H9 (cell line): Measurements from ENCODE around the gene BAIAP2. TPM values are rescaled to one million over a fixed set of nuclear protein-coding genes. Genes with fewer than 3 reads are reported as not detected.

Experiments
- DNase-seq: peaks from one replicate; pipeline ENCODE4 v3.0.0-alpha.2; 2017
- H2AFZ ChIP-seq: one replicate; pipeline ENCODE4 v1.6.1; 2013; ENCODE audit warnings: mild to moderate bottlenecking, low read length, control low read depth, moderate library complexity
- H2AK5ac ChIP-seq: 2 replicates; pipeline ENCODE4 v1.6.1; 2013; ENCODE audit warnings: low read length, control low read depth, mixed read lengths; ENCODE audit not compliant: insufficient read length
- H2BK120ac ChIP-seq: one replicate; pipeline ENCODE4 v1.6.1; 2013; ENCODE audit warnings: low read depth, mild to moderate bottlenecking, low read length, control low read depth, inconsistent platforms; ENCODE audit not compliant: poor library complexity, severe bottlenecking
- H2BK12ac ChIP-seq: 2 replicates; pipeline ENCODE4 v1.6.1; 2013; ENCODE audit warnings: low read length, control low read depth, mixed read lengths, low read depth; ENCODE audit not compliant: insufficient read length
- H2BK15ac ChIP-seq: 2 replicates; pipeline ENCODE4 v1.6.1; 2013; ENCODE audit warnings: low read depth, low read length, control low read depth
- H2BK20ac ChIP-seq: one replicate; pipeline ENCODE4 v1.6.1; 2013; ENCODE audit warnings: low read depth, mild to moderate bottlenecking, low read length, control low read depth, inconsistent platforms; ENCODE audit not compliant: poor library complexity, severe bottlenecking
- H2BK5ac ChIP-seq: 2 replicates; pipeline ENCODE4 v1.6.1; 2013; ENCODE audit warnings: low read length, control low read depth, mixed read lengths; ENCODE audit not compliant: insufficient read length
- H3K14ac ChIP-seq: 2 replicates; pipeline ENCODE4 v1.6.1; 2013; ENCODE audit warnings: low read length, control low read depth; ENCODE audit not compliant: insufficient read depth
- H3K18ac ChIP-seq: 2 replicates; pipeline ENCODE4 v1.6.1; 2013; ENCODE audit warnings: low read depth, mild to moderate bottlenecking, mixed read lengths, low read length, control low read depth; ENCODE audit not compliant: insufficient read length
- H3K23ac ChIP-seq: 2 replicates; pipeline ENCODE4 v1.6.1; 2013; ENCODE audit warnings: low read length, control low read depth, mixed read lengths, low read depth; ENCODE audit not compliant: insufficient read length
- H3K23me2 ChIP-seq: 2 replicates; pipeline ENCODE4 v1.6.1; 2013; ENCODE audit warnings: low read depth, mild to moderate bottlenecking, mixed read lengths, low read length, control low read depth; ENCODE audit not compliant: insufficient read length, poor library complexity, severe bottlenecking
- H3K27ac ChIP-seq: 2 replicates; pipeline ENCODE4 v1.5.1; 2013; ENCODE audit warnings: low read length, control low read depth, mixed read lengths, low read depth; ENCODE audit not compliant: insufficient read length
- H3K27me3 ChIP-seq: 2 replicates; pipeline ENCODE4 v1.6.1; 2013; ENCODE audit warnings: low read length, control low read depth, inconsistent platforms; ENCODE audit not compliant: insufficient read depth
- H3K4ac ChIP-seq: 2 replicates; pipeline ENCODE4 v1.6.1; 2013; ENCODE audit warnings: low read depth, mild to moderate bottlenecking, control low read depth, inconsistent platforms, low read length, moderate library complexity
- H3K4me1 ChIP-seq: 2 replicates; pipeline ENCODE4 v1.6.1; 2013; ENCODE audit warnings: low read length, control low read depth, inconsistent platforms; ENCODE audit not compliant: insufficient read depth
- H3K4me2 ChIP-seq: 2 replicates; pipeline ENCODE4 v1.6.1; 2013; ENCODE audit warnings: low read length, control low read depth, mixed read lengths; ENCODE audit not compliant: insufficient read length, insufficient read depth
- H3K56ac ChIP-seq: 2 replicates; pipeline ENCODE4 v1.6.1; 2013; ENCODE audit warnings: low read depth, mild to moderate bottlenecking, mixed read lengths, low read length, control low read depth; ENCODE audit not compliant: insufficient read length
- H3K79me1 ChIP-seq: 2 replicates; pipeline ENCODE4 v1.6.1; 2013; ENCODE audit warnings: low read depth, mild to moderate bottlenecking, moderate library complexity, low read length, control low read depth, inconsistent platforms; ENCODE audit not compliant: insufficient read depth, poor library complexity, severe bottlenecking
- H3K79me2 ChIP-seq: 2 replicates; pipeline ENCODE4 v1.6.1; 2013; ENCODE audit warnings: low read length, control low read depth, inconsistent platforms; ENCODE audit not compliant: insufficient read depth
- H3K9ac ChIP-seq: 2 replicates; pipeline ENCODE4 v1.6.1; 2013; ENCODE audit warnings: low read length, control low read depth, mixed read lengths; ENCODE audit not compliant: insufficient read length; ENCODE audit errors: extremely low read depth
- H3K9me3 ChIP-seq: one replicate; pipeline ENCODE4 v1.6.1; 2013; ENCODE audit warnings: low read depth, low read length, inconsistent platforms; ENCODE audit not compliant: control insufficient read depth
- H3T11ph ChIP-seq: one replicate; pipeline ENCODE4 v1.6.1; 2013; ENCODE audit warnings: mild to moderate bottlenecking, low read length, control low read depth, inconsistent platforms
- H4K20me1 ChIP-seq: one replicate; pipeline ENCODE4 v1.6.1; 2013; ENCODE audit not compliant: control insufficient read depth, insufficient read length, insufficient read depth
- H4K5ac ChIP-seq: 2 replicates; pipeline ENCODE4 v1.6.1; 2013; ENCODE audit warnings: low read depth, mild to moderate bottlenecking, mixed read lengths, low read length, control low read depth; ENCODE audit not compliant: insufficient read length
- H4K8ac ChIP-seq: replicated peaks from 2 replicates; pipeline ENCODE4 v1.6.1; 2013; ENCODE audit warnings: low read length, control low read depth, mixed read lengths, low read depth; ENCODE audit not compliant: insufficient read length
- H4K91ac ChIP-seq: 2 replicates; pipeline ENCODE4 v1.6.1; 2013; ENCODE audit warnings: low read depth, mild to moderate bottlenecking, moderate library complexity, mixed read lengths, low read length, control low read depth; ENCODE audit not compliant: insufficient read length
- H3K27ac Mint-ChIP-seq, 3 experiments: 2 replicates in 2 of 3; 3 replicates in 1 of 3; pipeline ENCODE4 v1.8.0; 2020 to 2021; ENCODE audit warnings: mixed read lengths in 3 of 3, mild to moderate bottlenecking in 1 of 3, moderate library complexity in 1 of 3
- H3K27me3 Mint-ChIP-seq: 2 replicates; pipeline ENCODE4 v1.8.0; 2021; ENCODE audit warnings: low read depth, mild to moderate bottlenecking, moderate library complexity, mixed read lengths
- H3K36me3 Mint-ChIP-seq, 3 experiments: 2 replicates in 2 of 3; 3 replicates in 1 of 3; pipeline ENCODE4 v1.8.0; 2020 to 2021; ENCODE audit warnings: low read depth in 3 of 3, mixed read lengths in 3 of 3; ENCODE audit not compliant: insufficient read depth in 1 of 3
- H3K4me1 Mint-ChIP-seq, 2 experiments: 2 replicates each; pipeline ENCODE4 v1.8.0; 2020; ENCODE audit warnings: mixed read lengths in 2 of 2
- H3K4me3 Mint-ChIP-seq, 2 experiments: 2 replicates in 1 of 2; 3 replicates in 1 of 2; pipeline ENCODE4 v1.8.0; 2020 to 2021; ENCODE audit warnings: mild to moderate bottlenecking in 2 of 2, mixed read lengths in 2 of 2, moderate library complexity in 1 of 2
- H3K9me3 Mint-ChIP-seq, 2 experiments: 2 replicates in 1 of 2; 3 replicates in 1 of 2; pipeline ENCODE4 v1.8.0; 2020; ENCODE audit warnings: mild to moderate bottlenecking in 2 of 2, mixed read lengths in 2 of 2, moderate library complexity in 1 of 2
- WGBS: extraction: QIAGEN DNeasy Blood & Tissue Kit; methylation state at CpG from one replicate; pipeline ENCODE4 v1.1.7; 2013; ENCODE audit warnings: missing lambda C conversion rate, low lambda C conversion rate, mixed read lengths; ENCODE audit not compliant: insufficient read length; ENCODE audit errors: extremely low coverage; 5-methylcytosine and 5-hydroxymethylcytosine counted together
- total RNA-seq: library from RNA; stranded (reverse); gene quantifications from 2 replicates; pipeline ENCODE4 v1.2.1, GENCODE V29; 2021
- TF ChIP-seq, protein P1 (sequence below): fragments of 200-600 bp; sonication (generic); conservative IDR thresholded peaks from 3 replicates; pipeline ENCODE4 v1.8.0; 2021; ENCODE audit warnings: antibody characterized with exemption, mild to moderate bottlenecking

The BAIAP2 gene
- total RNA-seq, 1 experiment from 2014 or later = 27.8 TPM

DNA sequence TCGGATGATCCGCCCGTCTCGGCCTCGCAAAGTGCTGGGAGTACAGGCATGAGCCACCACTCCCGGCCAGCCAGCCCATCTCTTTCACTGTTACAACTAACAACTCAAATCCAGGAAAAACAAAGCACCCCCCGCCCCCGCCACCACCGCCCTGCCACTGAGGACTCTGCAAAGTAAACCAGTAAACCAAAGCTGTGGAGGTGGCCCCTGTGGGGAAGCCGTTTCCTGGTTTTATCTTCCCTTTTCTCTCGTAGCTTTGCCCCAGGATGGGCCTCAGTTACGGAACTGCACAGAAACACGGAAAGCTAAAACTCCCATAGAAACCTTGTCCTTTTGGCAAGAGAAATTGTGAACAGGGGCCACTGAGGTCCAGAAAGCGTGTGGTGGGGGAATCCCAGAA, 25.8 kb upstream of the BAIAP2 start:
- Histone ChIP-seq H4K8ac (no peak overlapping the region), H3K18ac (no peak overlapping the region), H3K23me2 (no peaks in the 10 kb centered on the region), H3K9me3 (peaks cover 7% of the 10 kb centered on the region), H3K4ac (no peak overlapping the region), H2BK20ac (no peak overlapping the region), H2BK12ac (no peak overlapping the region), H2AK5ac (no peak overlapping the region), H4K5ac (no peak overlapping the region), H2BK15ac (no peak overlapping the region), H3K14ac (no peak overlapping the region), H3K9ac (no peak overlapping the region), H2BK120ac (no peak overlapping the region), H3T11ph (no peak overlapping the region), H3K23ac (no peak overlapping the region), H4K20me1 (no peaks in the 10 kb centered on the region), H4K91ac (no peak overlapping the region), H3K27ac (no peak overlapping the region), H3K56ac (no peak overlapping the region), H3K4me2 (no peak overlapping the region), H3K4me1 (no peaks in the 10 kb centered on the region), H2AFZ (no peak overlapping the region), H3K79me2 (no peaks in the 10 kb centered on the region), H2BK5ac (no peak overlapping the region), H3K27me3 (no peaks in the 10 kb centered on the region; the same call in 1 of the 2 replicates), H3K79me1 (no peaks in the 10 kb centered on the region)
- TF ChIP-seq, protein P1, sequence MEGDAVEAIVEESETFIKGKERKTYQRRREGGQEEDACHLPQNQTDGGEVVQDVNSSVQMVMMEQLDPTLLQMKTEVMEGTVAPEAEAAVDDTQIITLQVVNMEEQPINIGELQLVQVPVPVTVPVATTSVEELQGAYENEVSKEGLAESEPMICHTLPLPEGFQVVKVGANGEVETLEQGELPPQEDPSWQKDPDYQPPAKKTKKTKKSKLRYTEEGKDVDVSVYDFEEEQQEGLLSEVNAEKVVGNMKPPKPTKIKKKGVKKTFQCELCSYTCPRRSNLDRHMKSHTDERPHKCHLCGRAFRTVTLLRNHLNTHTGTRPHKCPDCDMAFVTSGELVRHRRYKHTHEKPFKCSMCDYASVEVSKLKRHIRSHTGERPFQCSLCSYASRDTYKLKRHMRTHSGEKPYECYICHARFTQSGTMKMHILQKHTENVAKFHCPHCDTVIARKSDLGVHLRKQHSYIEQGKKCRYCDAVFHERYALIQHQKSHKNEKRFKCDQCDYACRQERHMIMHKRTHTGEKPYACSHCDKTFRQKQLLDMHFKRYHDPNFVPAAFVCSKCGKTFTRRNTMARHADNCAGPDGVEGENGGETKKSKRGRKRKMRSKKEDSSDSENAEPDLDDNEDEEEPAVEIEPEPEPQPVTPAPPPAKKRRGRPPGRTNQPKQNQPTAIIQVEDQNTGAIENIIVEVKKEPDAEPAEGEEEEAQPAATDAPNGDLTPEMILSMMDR = no peak
- H3K4me1 Mint-ChIP-seq = peaks cover 17 to 26% of the 10 kb centered on the region in 2 experiments
- no CpG with 5 or more reads among the region's 14 CpGs for WGBS
- peaks cover 9 to 15% (median 11%) of the 10 kb centered on the region in 3 experiments for H3K36me3 Mint-ChIP-seq
- peaks cover 50% of the 10 kb centered on the region for H3K27me3 Mint-ChIP-seq
- no peak overlapping the region for H3K27ac Mint-ChIP-seq
- no peak for DNase-seq
- no peak overlapping the region for H3K4me3 Mint-ChIP-seq
- H3K9me3 Mint-ChIP-seq = peaks cover 19 to 22% of the 10 kb centered on the region in 2 experiments
